HCT116 (cell line): Measurements from ENCODE around the gene PLEKHN1. TPM values are rescaled to one million over a fixed set of nuclear protein-coding genes. Genes with fewer than 3 reads are reported as not detected.

Experiments used
- ATAC-seq: fragments of 200-7000 bp; cut with Tn5 transposase; 2 replicates; pipeline ENCODE4 v1.9.1; 2020; ENCODE audit warnings: mild to moderate bottlenecking, moderate library complexity
- BruUV-seq: library from RNA; stranded (reverse); fragments of 400-500 nt; replicated peaks from 2 replicates; lab custom pipeline; 2021; lab: Mats Ljungman, UMichigan
- CTCF ChIA-PET: fragments of 300-600 bp; sonication (Branson Sonifier 250); formaldehyde crosslinking; loops from one replicate; lab custom pipeline; 2021; ENCODE audit warnings: antibody characterized with exemption; lab: Charles Lee
- POLR2A ChIA-PET: fragments of 300-600, 350-600 bp; sonication (Branson Sonifier 250); formaldehyde crosslinking; loops from one replicate; lab custom pipeline; 2021; ENCODE audit warnings: antibody characterized with exemption; lab: Charles Lee
- RAD21 ChIA-PET, 2 experiments: fragments of 300-600 bp; sonication (Branson Sonifier 250); formaldehyde crosslinking; loops; one replicate each; lab custom pipeline; 2023; ENCODE audit warnings: low total read pairs in 2 of 2; ENCODE audit not compliant: uncharacterized antibody in 2 of 2, unreplicated experiment in 2 of 2, low non-redundant PET in 1 of 2; lab: Charles Lee
- DNase-seq: peaks from one replicate; pipeline ENCODE4 v3.0.0-alpha.2; 2010; ENCODE audit warnings: low read depth, low spot score
- H2AFZ ChIP-seq: fragments of 200-600 bp; shearing (Covaris generic), sonication (generic); 2 replicates; pipeline ENCODE4 v1.6.1; 2017; ENCODE audit warnings: low read depth, mixed run types, mixed read lengths, antibody characterized with exemption, low read length; ENCODE audit not compliant: poor library complexity, severe bottlenecking
- H3K27ac ChIP-seq: 2 replicates; pipeline ENCODE4 v1.5.1; 2012; ENCODE audit warnings: low read depth, low read length
- H3K27me3 ChIP-seq: fragments of 200-600 bp; sonication (generic); 2 replicates; pipeline ENCODE4 v1.6.1; 2016; ENCODE audit warnings: mixed run types, low read length, mixed read lengths; ENCODE audit not compliant: insufficient read depth
- H3K36me3 ChIP-seq, 2 experiments: fragments of 200-500 bp in 1 of 2; fragments of 200-600 bp in 1 of 2; sonication (Bioruptor generic) in 1 of 2; sonication (generic) in 1 of 2; 2 replicates each; pipeline versions ENCODE4 v1.5.1 to v1.6.1; 2014 to 2016; ENCODE audit warnings: low read length in 2 of 2, inconsistent platforms in 1 of 2, mixed read lengths in 1 of 2, mixed run types in 1 of 2; ENCODE audit not compliant: insufficient read depth in 2 of 2, control insufficient read depth in 1 of 2
- H3K4me1 ChIP-seq, 2 experiments: fragments of 200-600 bp in 1 of 2; sonication (generic) in 1 of 2; 2 replicates each; pipeline versions ENCODE4 v1.5.1 to v1.6.1; 2012 to 2017; ENCODE audit warnings: low read length in 2 of 2, inconsistent platforms in 1 of 2, mild to moderate bottlenecking in 1 of 2, mixed read lengths in 1 of 2, mixed run types in 1 of 2, moderate library complexity in 1 of 2; ENCODE audit not compliant: insufficient read depth in 2 of 2, control insufficient read depth in 1 of 2
- H3K4me2 ChIP-seq: fragments of 200-600 bp; sonication (generic); 2 replicates; pipeline ENCODE4 v1.6.1; 2017; ENCODE audit warnings: mixed run types, low read length, mixed read lengths
- H3K4me3 ChIP-seq, 2 experiments: fragments of 200-600 bp in 1 of 2; sonication (generic) in 1 of 2; replicated peaks in 1 of 2; 2 replicates each; pipeline ENCODE4 v1.5.1; 2011 to 2016; ENCODE audit warnings: low read length in 2 of 2, control low read depth in 1 of 2, low read depth in 1 of 2, mild to moderate bottlenecking in 1 of 2, mixed read lengths in 1 of 2, mixed run types in 1 of 2
- H3K79me2 ChIP-seq: fragments of 200-600 bp; sonication (generic); 2 replicates; pipeline ENCODE4 v1.6.1; 2017; ENCODE audit warnings: mild to moderate bottlenecking, mixed run types, low read length, moderate library complexity, mixed read lengths; ENCODE audit not compliant: insufficient read depth
- H3K9ac ChIP-seq: fragments of 200-600 bp; sonication (generic); 2 replicates; pipeline ENCODE4 v1.6.1; 2016; ENCODE audit warnings: low read length, mixed read lengths
- H3K9me2 ChIP-seq: fragments of 200-600 bp; sonication (generic), shearing (Covaris generic); 2 replicates; pipeline ENCODE4 v1.6.1; 2017; ENCODE audit warnings: mixed run types, mild to moderate bottlenecking, moderate library complexity; ENCODE audit not compliant: insufficient read depth
- H3K9me3 ChIP-seq, 2 experiments: fragments of 200-500 bp in 1 of 2; fragments of 200-600 bp in 1 of 2; sonication (Bioruptor generic) in 1 of 2; sonication (generic) in 1 of 2; 2 replicates each; pipeline ENCODE4 v1.6.1; 2014 to 2017; ENCODE audit warnings: low read length in 2 of 2, mixed read lengths in 2 of 2, inconsistent platforms in 1 of 2, low read depth in 1 of 2, mild to moderate bottlenecking in 1 of 2, mixed run types in 1 of 2, moderate library complexity in 1 of 2; ENCODE audit not compliant: control insufficient read depth in 1 of 2, insufficient read depth in 1 of 2
- H4K20me1 ChIP-seq: fragments of 200-600 bp; sonication (generic), shearing (Covaris generic); 2 replicates; pipeline ENCODE4 v1.6.1; 2017; ENCODE audit warnings: mixed run types, mild to moderate bottlenecking, moderate library complexity; ENCODE audit not compliant: insufficient read depth
- EZH2 ChIP-seq: fragments of 200-600 bp; sonication (generic); IDR thresholded peaks from 2 replicates; pipeline ENCODE4 v1.6.1; 2017; ENCODE audit warnings: antibody characterized with exemption, mixed run types
- EZH2phosphoT487 ChIP-seq: fragments of 200-600 bp; IDR thresholded peaks from 2 replicates; pipeline ENCODE4 v1.6.1; 2018; ENCODE audit warnings: antibody characterized with exemption, borderline replicate concordance
- FOSL1 ChIP-seq: IDR thresholded peaks from 2 replicates; pipeline ENCODE4 v1.6.1; 2012; ENCODE audit warnings: low read depth
- POLR2AphosphoS5 ChIP-seq: IDR thresholded peaks from 2 replicates; pipeline ENCODE4 v1.6.1; 2011; ENCODE audit warnings: mild to moderate bottlenecking, low read depth, low read length, moderate library complexity
- RAD21 ChIP-seq: IDR thresholded peaks from 2 replicates; pipeline ENCODE4 v1.6.1; 2012; ENCODE audit warnings: low read depth, mild to moderate bottlenecking
- TCF7L2 ChIP-seq: IDR thresholded peaks from 2 replicates; pipeline ENCODE4 v1.7.0; 2011; ENCODE audit warnings: borderline replicate concordance, inconsistent platforms; ENCODE audit not compliant: insufficient read depth, insufficient read length; ENCODE audit errors: extremely low read depth
- intact Hi-C: fragments of 100-400 bp; cut with micrococcal nuclease; formaldehyde crosslinking; loops from 2 replicates; pipeline ENCODE4 v1.10.0; 2022
- total RNA-seq: library from RNA; stranded (reverse); gene quantifications from one replicate; pipeline ENCODE4 v1.2.1, GENCODE V29; 2021; ENCODE audit not compliant: unreplicated experiment
- TF ChIP-seq, protein P1 (sequence below): IDR thresholded peaks from 2 replicates; pipeline ENCODE4 v1.6.1; 2012
- TF ChIP-seq, protein P2 (sequence below): IDR thresholded peaks from 2 replicates; pipeline ENCODE4 v1.6.1; 2012
- TF ChIP-seq, protein P3 (sequence below), 3 experiments: fragments of 200-600 bp in 1 of 3; sonication (generic) in 1 of 3; IDR thresholded peaks in 2 of 3; conservative IDR thresholded peaks in 1 of 3; 2 replicates each; pipeline ENCODE4 v1.5.1; 2012 to 2017; ENCODE audit warnings: low read depth in 2 of 3, low read length in 2 of 3, antibody characterized with exemption in 1 of 3, borderline replicate concordance in 1 of 3, control low read depth in 1 of 3, mild to moderate bottlenecking in 1 of 3, mixed read lengths in 1 of 3, mixed run types in 1 of 3, moderate library complexity in 1 of 3; ENCODE audit not compliant: insufficient read depth in 1 of 3

PLEKHN1 gene
- total RNA-seq, 1 experiment from 2014 or later: 11.6 TPM

DNA sequence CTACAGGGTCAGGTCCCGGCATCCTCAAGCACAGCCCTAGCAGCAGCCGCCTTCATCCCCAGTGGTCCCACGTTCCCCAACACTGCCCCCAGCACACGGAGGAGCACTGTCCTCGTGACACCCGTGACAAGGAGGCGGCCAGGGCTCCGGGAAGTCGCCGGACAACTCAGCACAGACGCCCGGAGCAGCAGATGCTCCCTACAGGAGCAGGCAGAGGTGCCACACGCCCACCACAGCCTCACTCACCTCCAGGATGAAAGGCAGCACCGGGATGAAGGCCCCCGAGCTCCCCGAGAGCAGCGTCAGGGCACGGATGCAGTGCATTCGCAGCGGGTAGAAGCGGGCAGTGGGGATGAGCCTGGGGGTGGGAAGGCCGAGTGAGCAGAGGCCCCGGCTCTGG is 15.4 kb upstream of the PLEKHN1 start (continued):
- TF ChIP-seq FOSL1 (no peak), EZH2phosphoT487 (no peak), POLR2AphosphoS5 (no peak)
- TF ChIP-seq, protein P1, sequence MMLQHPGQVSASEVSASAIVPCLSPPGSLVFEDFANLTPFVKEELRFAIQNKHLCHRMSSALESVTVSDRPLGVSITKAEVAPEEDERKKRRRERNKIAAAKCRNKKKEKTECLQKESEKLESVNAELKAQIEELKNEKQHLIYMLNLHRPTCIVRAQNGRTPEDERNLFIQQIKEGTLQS: no peak
- TF ChIP-seq, protein P2, sequence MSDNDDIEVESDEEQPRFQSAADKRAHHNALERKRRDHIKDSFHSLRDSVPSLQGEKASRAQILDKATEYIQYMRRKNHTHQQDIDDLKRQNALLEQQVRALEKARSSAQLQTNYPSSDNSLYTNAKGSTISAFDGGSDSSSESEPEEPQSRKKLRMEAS: no peak
- TF ChIP-seq, protein P3, sequence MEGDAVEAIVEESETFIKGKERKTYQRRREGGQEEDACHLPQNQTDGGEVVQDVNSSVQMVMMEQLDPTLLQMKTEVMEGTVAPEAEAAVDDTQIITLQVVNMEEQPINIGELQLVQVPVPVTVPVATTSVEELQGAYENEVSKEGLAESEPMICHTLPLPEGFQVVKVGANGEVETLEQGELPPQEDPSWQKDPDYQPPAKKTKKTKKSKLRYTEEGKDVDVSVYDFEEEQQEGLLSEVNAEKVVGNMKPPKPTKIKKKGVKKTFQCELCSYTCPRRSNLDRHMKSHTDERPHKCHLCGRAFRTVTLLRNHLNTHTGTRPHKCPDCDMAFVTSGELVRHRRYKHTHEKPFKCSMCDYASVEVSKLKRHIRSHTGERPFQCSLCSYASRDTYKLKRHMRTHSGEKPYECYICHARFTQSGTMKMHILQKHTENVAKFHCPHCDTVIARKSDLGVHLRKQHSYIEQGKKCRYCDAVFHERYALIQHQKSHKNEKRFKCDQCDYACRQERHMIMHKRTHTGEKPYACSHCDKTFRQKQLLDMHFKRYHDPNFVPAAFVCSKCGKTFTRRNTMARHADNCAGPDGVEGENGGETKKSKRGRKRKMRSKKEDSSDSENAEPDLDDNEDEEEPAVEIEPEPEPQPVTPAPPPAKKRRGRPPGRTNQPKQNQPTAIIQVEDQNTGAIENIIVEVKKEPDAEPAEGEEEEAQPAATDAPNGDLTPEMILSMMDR (IDR thresholded peaks at IDR 0.05 in 2 of 3, conservative IDR thresholded peaks at IDR 0.05 in 1 of 3; ENCODE audit: borderline replicate concordance in 1 of 3, insufficient read depth in 1 of 3, low read depth in 2 of 3, low read length in 2 of 3): no peak

DNA sequence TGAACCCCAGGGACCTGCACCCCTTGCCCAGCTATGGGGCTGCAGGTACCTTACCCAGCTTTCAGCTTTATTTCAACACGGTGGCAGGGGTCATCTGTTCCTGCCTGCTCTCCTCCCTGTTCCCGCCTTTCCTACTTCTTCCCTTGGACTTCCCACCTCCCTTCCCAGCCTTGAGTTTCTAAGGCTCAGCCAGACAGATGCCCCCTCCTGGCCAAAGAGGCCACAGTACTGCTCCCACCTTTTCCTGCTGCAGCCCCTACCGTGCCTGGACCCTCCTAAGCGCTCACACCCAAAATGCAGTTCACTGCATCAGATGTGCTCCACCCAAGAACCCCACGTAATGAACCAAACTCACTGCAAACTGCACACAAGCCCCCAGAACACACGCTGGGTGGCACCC is 14.9 kb upstream of the PLEKHN1 start:
- intact Hi-C loops: no loop called here
- CTCF ChIA-PET: no interaction called here
- no peak for DNase-seq

More for the DNA sequence above, 14.9 kb upstream of the PLEKHN1 start:
- Histone ChIP-seq H3K9me3 (no peaks in the 10 kb centered on the region), H3K4me3 (no peak overlapping the region), H3K9me2 (no peaks in the 10 kb centered on the region), H3K4me1 (no peaks in the 10 kb centered on the region), H2AFZ (no peak overlapping the region), H3K27ac (no peak overlapping the region), H3K79me2 (peaks cover 39% of the 10 kb centered on the region), H3K27me3 (no peaks in the 10 kb centered on the region), H4K20me1 (no peaks in the 10 kb centered on the region), H3K4me2 (no peak overlapping the region), H3K36me3 (peaks cover 44 to 83% of the 10 kb centered on the region in 2 experiments), H3K9ac (no peak overlapping the region)
- TF ChIP-seq EZH2 (no peak), TCF7L2 (no peak), RAD21 (peak; percentile 37)
- TF ChIP-seq, protein P3 (IDR thresholded peaks at IDR 0.05 in 2 of 3, conservative IDR thresholded peaks at IDR 0.05 in 1 of 3; ENCODE audit: borderline replicate concordance in 1 of 3, insufficient read depth in 1 of 3, low read depth in 2 of 3, low read length in 2 of 3): peak in 2 of 3 experiments; percentile 46 to 55; a peak in 5 of 6 replicates
- RAD21 ChIA-PET: no interaction called here
- POLR2A ChIA-PET: no interaction called here
- no TSS peak for BruUV-seq
- peak; percentile 71 for ATAC-seq
